ENCODE results near the gene TCAIM.
"Not testable (repeated sequence)": the region's sequence is repeated elsewhere in the genome, so short reads cannot be mapped to it uniquely, and the experiment has no call there.

Gene TCAIM

DNA sequence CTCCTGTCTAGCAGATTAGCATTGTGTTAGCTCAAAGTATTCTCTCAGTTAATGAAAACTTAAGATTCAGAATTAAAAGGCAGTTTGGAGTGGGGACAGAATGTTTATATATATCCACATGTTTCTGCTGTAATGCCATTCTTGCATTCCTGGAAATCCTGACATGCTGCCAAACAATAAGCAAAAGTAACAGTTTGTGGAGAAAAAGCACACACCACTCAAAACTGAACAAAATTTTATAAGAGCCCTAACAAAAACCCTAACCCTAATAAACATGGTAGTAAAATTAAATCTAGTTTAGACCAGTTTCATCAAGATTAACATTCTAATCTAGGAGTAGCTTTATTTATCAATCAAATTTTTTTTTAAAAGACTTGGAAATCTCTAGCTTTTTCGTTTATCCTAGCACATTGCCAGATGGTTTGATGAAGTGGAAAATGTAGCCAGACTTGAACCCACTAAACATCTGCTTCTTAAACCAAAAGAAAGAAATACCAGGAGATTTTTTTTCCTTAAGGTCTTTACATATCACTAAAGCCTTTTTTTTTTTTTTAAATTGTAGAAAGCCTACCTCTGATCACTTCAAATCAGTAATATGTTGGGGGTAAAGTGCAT lies 3.7 kb downstream of the TCAIM start:
- Histone ChIP-seq H3K9ac (no peak overlapping the region), H3K79me2 (ENCODE audit: insufficient read depth, low read depth) (no peaks in the 10 kb centered on the region), H3K36me3 (ENCODE audit: insufficient read depth) (no peaks in the 10 kb centered on the region), H2AFZ (ENCODE audit: low read depth) (no peak overlapping the region), H3K27me3 (ENCODE audit: insufficient read depth, low read depth) (no peaks in the 10 kb centered on the region), H4K20me1 (ENCODE audit: insufficient read depth) (no peaks in the 10 kb centered on the region), H3K4me1 (ENCODE audit: low read depth, poor library complexity, severe bottlenecking) (peaks cover 10% of the 10 kb centered on the region), H3K4me2 (no peak overlapping the region), H3K4me3 (IDR thresholded peaks at IDR 0.05; ENCODE audit: insufficient read depth, low read depth, low read length) (no peak overlapping the region), H3K27ac (no peak overlapping the region)
- TF ChIP-seq, protein P1, sequence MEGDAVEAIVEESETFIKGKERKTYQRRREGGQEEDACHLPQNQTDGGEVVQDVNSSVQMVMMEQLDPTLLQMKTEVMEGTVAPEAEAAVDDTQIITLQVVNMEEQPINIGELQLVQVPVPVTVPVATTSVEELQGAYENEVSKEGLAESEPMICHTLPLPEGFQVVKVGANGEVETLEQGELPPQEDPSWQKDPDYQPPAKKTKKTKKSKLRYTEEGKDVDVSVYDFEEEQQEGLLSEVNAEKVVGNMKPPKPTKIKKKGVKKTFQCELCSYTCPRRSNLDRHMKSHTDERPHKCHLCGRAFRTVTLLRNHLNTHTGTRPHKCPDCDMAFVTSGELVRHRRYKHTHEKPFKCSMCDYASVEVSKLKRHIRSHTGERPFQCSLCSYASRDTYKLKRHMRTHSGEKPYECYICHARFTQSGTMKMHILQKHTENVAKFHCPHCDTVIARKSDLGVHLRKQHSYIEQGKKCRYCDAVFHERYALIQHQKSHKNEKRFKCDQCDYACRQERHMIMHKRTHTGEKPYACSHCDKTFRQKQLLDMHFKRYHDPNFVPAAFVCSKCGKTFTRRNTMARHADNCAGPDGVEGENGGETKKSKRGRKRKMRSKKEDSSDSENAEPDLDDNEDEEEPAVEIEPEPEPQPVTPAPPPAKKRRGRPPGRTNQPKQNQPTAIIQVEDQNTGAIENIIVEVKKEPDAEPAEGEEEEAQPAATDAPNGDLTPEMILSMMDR (conservative IDR thresholded peaks at IDR 0.05; ENCODE audit: low read depth, low read length) = no peak

DNA sequence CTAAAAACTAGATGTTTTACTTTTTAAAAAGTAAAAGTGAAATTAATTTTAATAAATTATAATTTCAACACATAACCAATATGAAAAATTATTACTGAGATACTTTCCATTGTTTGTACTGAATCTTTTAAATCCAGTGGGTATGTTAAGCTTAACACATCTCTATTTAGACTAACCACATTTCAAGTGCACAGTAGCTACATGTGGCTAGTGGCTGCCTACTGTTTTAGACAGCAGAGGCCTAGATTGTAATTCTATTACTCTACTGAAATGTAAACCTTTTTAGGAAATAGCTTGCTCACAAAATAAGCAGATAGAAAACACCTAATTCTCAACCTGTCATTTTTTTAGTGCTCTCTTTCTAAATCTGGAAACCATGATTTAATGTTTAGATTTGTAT lies 4.9 kb downstream of the TCAIM start:
- Histone ChIP-seq H3K9ac (no peak overlapping the region), H3K4me1 (ENCODE audit: low read depth, poor library complexity, severe bottlenecking) (peaks cover 6% of the 10 kb centered on the region), H4K20me1 (ENCODE audit: insufficient read depth) (no peaks in the 10 kb centered on the region), H3K36me3 (ENCODE audit: insufficient read depth) (no peaks in the 10 kb centered on the region), H3K27ac (no peak overlapping the region), H3K4me3 (IDR thresholded peaks at IDR 0.05; ENCODE audit: insufficient read depth, low read depth, low read length) (no peak overlapping the region), H2AFZ (ENCODE audit: low read depth) (no peak overlapping the region), H3K27me3 (ENCODE audit: insufficient read depth, low read depth) (no peaks in the 10 kb centered on the region), H3K4me2 (no peak overlapping the region), H3K79me2 (ENCODE audit: insufficient read depth, low read depth) (no peaks in the 10 kb centered on the region)
- TF ChIP-seq, protein P1 (conservative IDR thresholded peaks at IDR 0.05; ENCODE audit: low read depth, low read length) = no peak

GRCh38 chr3:44346590-44346989 lies 8.0 kb downstream of the TCAIM start:
- H3K36me3 ChIP-seq (ENCODE audit: insufficient read depth); H3K27ac ChIP-seq; H3K4me2 ChIP-seq; H3K27me3 ChIP-seq (ENCODE audit: insufficient read depth, low read depth); H3K9ac ChIP-seq; H3K4me3 ChIP-seq (IDR thresholded peaks at IDR 0.05; ENCODE audit: insufficient read depth, low read depth, low read length); H4K20me1 ChIP-seq (ENCODE audit: insufficient read depth); H3K4me1 ChIP-seq (ENCODE audit: low read depth, poor library complexity, severe bottlenecking); H3K79me2 ChIP-seq (ENCODE audit: insufficient read depth, low read depth); H2AFZ ChIP-seq (ENCODE audit: low read depth): not testable (repeated sequence)

DNA sequence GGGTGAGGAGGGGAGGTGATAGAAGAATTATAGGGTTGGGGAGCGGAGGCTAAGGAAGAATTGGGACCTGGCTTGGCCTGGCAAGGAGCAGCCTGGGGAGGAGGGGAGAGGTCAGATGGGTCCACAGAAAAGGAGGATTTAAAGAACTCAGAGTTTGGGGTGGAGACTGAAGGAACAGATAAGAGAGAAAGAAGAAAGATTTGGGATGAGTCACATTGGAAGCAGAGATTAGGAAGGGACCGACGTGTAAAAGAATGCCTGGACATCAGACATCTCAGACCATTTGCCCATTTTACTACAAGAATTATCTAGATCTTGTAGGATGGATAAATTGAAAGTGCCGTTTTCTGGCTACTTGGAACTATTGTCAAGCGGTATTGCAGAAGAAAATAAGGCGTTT lies 10.4 kb downstream of the TCAIM start:
- H4K20me1 ChIP-seq (ENCODE audit: insufficient read depth) = no peaks in the 10 kb centered on the region
- no peak overlapping the region for H3K9ac ChIP-seq
- no peaks in the 10 kb centered on the region for H3K27me3 ChIP-seq (ENCODE audit: insufficient read depth, low read depth)
- TF ChIP-seq, protein P1 (conservative IDR thresholded peaks at IDR 0.05; ENCODE audit: low read depth, low read length) = no peak
- no peak overlapping the region for H2AFZ ChIP-seq (ENCODE audit: low read depth)
- no peak overlapping the region for H3K4me3 ChIP-seq (IDR thresholded peaks at IDR 0.05; ENCODE audit: insufficient read depth, low read depth, low read length)
- no peak overlapping the region for H3K4me2 ChIP-seq
- no peaks in the 10 kb centered on the region for H3K36me3 ChIP-seq (ENCODE audit: insufficient read depth)
- no peaks in the 10 kb centered on the region for H3K79me2 ChIP-seq (ENCODE audit: insufficient read depth, low read depth)
- no peak overlapping the region for H3K27ac ChIP-seq
- no peaks in the 10 kb centered on the region for H3K4me1 ChIP-seq (ENCODE audit: low read depth, poor library complexity, severe bottlenecking)

- no peak overlapping the region for H3K4me3 ChIP-seq (IDR thresholded peaks at IDR 0.05; ENCODE audit: insufficient read depth, low read depth, low read length)
- H4K20me1 ChIP-seq (ENCODE audit: insufficient read depth) = no peaks in the 10 kb centered on the region
- no peak overlapping the region for H2AFZ ChIP-seq (ENCODE audit: low read depth)
- TF ChIP-seq, protein P1 (conservative IDR thresholded peaks at IDR 0.05; ENCODE audit: low read depth, low read length) = no peak
- H3K79me2 ChIP-seq (ENCODE audit: insufficient read depth, low read depth) = no peaks in the 10 kb centered on the region
- H3K4me2 ChIP-seq = no peak overlapping the region
- H3K4me1 ChIP-seq (ENCODE audit: low read depth, poor library complexity, severe bottlenecking) = no peaks in the 10 kb centered on the region
- no peaks in the 10 kb centered on the region for H3K27me3 ChIP-seq (ENCODE audit: insufficient read depth, low read depth)
- no peak overlapping the region for H3K9ac ChIP-seq
- H3K27ac ChIP-seq = no peak overlapping the region
- no peaks in the 10 kb centered on the region for H3K36me3 ChIP-seq (ENCODE audit: insufficient read depth)
These were observed 14.9 kb downstream of the TCAIM start for GRCh38 chr3:44353355-44353924.

All from KMS-11 (cell line).